Glutamatergic neuron (in vitro differentiated cells): ENCODE measurements around the gene HS2ST1. TPM values are rescaled to one million over a fixed set of nuclear protein-coding genes. Genes with fewer than 3 reads are reported as not detected.

Experiments used
- DNase-seq: peaks from one replicate; pipeline ENCODE4 v3.0.0; 2022
- H3K27ac Mint-ChIP-seq: one replicate; pipeline ENCODE4 v1.8.0; 2020; ENCODE audit warnings: mild to moderate bottlenecking, mixed read lengths, inconsistent platforms; ENCODE audit not compliant: unreplicated experiment
- H3K27me3 Mint-ChIP-seq: one replicate; pipeline ENCODE4 v1.8.0; 2020; ENCODE audit warnings: mild to moderate bottlenecking, moderate library complexity, mixed read lengths, inconsistent platforms; ENCODE audit not compliant: unreplicated experiment
- H3K36me3 Mint-ChIP-seq: one replicate; pipeline ENCODE4 v1.8.0; 2020; ENCODE audit warnings: mild to moderate bottlenecking, mixed read lengths, inconsistent platforms; ENCODE audit not compliant: unreplicated experiment
- H3K4me1 Mint-ChIP-seq: one replicate; pipeline ENCODE4 v1.8.0; 2020; ENCODE audit warnings: mild to moderate bottlenecking, low read depth, mixed read lengths, inconsistent platforms; ENCODE audit not compliant: unreplicated experiment
- H3K4me3 Mint-ChIP-seq: one replicate; pipeline ENCODE4 v1.8.0; 2020; ENCODE audit warnings: mild to moderate bottlenecking, mixed read lengths, inconsistent platforms; ENCODE audit not compliant: unreplicated experiment
- H3K9me3 Mint-ChIP-seq: one replicate; pipeline ENCODE4 v1.8.0; 2020; ENCODE audit warnings: mild to moderate bottlenecking, moderate library complexity, mixed read lengths, inconsistent platforms; ENCODE audit not compliant: unreplicated experiment
- CTCF ChIP-seq: fragments of 200-600 bp; sonication (generic); IDR thresholded peaks from one replicate; pipeline ENCODE4 v1.5.0; 2021; ENCODE audit not compliant: partially characterized antibody, unreplicated experiment
- total RNA-seq: library from RNA; stranded (reverse); fragmentation: NEBNext Ultra II Directional; extraction: Animal tissue kit (Norgen Biotek cat#: 25700); gene quantifications from one replicate; pipeline ENCODE4 v1.2.1, GENCODE V29; 2021; ENCODE audit not compliant: unreplicated experiment

The HS2ST1 gene
- total RNA-seq, 1 donor from 2014 or later, result 12.9 TPM

DNA sequence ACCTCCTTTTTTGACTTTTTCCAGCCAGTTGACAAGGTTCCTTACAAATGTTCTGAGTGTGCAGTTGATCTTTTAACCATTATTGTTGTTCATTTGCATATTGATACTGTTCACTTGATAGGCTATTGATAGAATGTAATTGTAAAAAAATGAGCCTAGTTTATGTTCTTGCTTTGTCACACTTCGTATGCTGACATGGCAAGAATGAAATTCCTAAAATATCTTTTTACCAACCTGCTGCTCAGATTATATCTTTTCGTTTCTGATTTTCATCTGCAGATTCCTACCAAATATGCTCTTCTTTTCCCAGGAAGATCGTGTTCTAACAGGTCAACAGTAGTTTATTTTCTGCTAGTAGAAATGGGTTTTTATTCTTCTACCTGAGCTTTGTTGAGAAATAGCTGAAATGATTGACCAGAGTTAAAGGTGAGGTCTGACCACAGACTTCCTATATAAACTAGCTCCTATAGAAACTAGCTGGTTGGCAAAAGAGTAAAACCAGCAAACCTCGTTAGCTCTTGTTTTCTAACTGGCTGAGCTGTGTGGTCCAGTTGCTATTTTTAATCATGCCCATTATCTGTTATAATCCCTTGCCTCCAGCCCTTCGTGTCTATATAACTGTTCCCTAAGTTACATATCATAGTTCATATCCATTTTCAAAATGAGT, 174.8 kb downstream of the HS2ST1 start:
- Mint-ChIP-seq H3K4me1 (peaks cover 3% of the 10 kb centered on the region), H3K4me3 (no peak overlapping the region), H3K9me3 (no peaks in the 10 kb centered on the region), H3K36me3 (no peaks in the 10 kb centered on the region), H3K27me3 (no peaks in the 10 kb centered on the region), H3K27ac (no peak overlapping the region)
- DNase-seq, result no peak
- no peak for TF ChIP-seq CTCF

GRCh38 chr1:87089823-87090222, 175.4 kb downstream of the HS2ST1 start:
- Mint-ChIP-seq H3K4me3 (no peak overlapping the region), H3K36me3 (no peaks in the 10 kb centered on the region), H3K4me1 (peaks cover 3% of the 10 kb centered on the region), H3K9me3 (no peaks in the 10 kb centered on the region), H3K27ac (no peak overlapping the region), H3K27me3 (no peaks in the 10 kb centered on the region)
- no peak for TF ChIP-seq CTCF
- DNase-seq, result no peak

- peaks cover 3% of the 10 kb centered on the region for H3K4me1 Mint-ChIP-seq
- H3K9me3 Mint-ChIP-seq, result no peaks in the 10 kb centered on the region
- no peak overlapping the region for H3K27ac Mint-ChIP-seq
- no peak for DNase-seq
- no peak for TF ChIP-seq CTCF
- H3K36me3 Mint-ChIP-seq, result no peaks in the 10 kb centered on the region
- no peaks in the 10 kb centered on the region for H3K27me3 Mint-ChIP-seq
- no peak overlapping the region for H3K4me3 Mint-ChIP-seq
Measured at GRCh38 chr1:87091425-87091824, 177.0 kb downstream of the HS2ST1 start.

DNA sequence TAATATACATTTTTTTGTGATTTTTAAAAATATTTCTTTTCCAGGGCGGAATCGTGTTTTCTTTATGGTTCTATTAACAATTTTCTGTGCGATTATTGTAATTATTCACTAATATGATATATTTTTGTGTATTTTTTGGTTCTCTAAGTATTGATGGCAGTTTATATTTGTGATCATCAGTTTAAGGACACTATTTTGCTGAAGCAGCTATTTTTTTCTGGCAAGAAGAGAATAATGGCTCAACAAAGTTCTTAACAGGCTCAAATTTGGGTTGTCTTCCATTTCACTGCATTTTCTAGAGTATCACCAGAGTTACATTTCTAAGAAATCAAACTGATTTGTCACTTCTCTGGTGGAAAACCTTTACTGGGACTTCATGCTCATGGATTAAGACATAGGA, 178.4 kb downstream of the HS2ST1 start:
- Mint-ChIP-seq H3K27ac (no peak overlapping the region), H3K9me3 (no peaks in the 10 kb centered on the region), H3K4me3 (no peak overlapping the region), H3K27me3 (no peaks in the 10 kb centered on the region), H3K36me3 (no peaks in the 10 kb centered on the region), H3K4me1 (peaks cover 3% of the 10 kb centered on the region)
- TF ChIP-seq CTCF, result no peak
- no peak for DNase-seq

DNA sequence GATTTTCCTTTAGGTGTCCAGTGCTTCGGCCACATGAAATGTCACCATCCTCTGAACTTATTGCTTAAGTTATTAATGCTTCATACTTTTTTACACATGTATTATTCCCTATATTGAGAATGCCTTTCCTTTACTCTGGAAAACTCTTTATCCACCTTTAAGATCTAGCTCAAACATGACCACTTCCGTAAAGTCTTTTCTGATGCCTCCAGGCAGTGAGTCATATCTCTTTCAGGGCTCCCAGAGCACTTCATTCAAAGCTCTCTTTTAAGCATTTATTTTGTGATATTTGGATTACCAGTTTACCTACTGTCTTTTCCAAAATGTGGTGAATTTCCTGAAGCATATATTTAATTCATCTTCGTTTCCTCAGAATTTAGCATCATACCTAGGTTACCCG, 178.9 kb downstream of the HS2ST1 start:
- no peak for TF ChIP-seq CTCF
- DNase-seq, result no peak
- Mint-ChIP-seq H3K36me3 (no peaks in the 10 kb centered on the region), H3K27me3 (no peaks in the 10 kb centered on the region), H3K27ac (no peak overlapping the region), H3K9me3 (no peaks in the 10 kb centered on the region), H3K4me1 (peaks cover 3% of the 10 kb centered on the region), H3K4me3 (no peak overlapping the region)
